ENCODE data around the gene PPTC7.
A peak's percentile ranks its signal among the peaks of the same experiment; 100 is the strongest.
"Not testable (repeated sequence)": the region's sequence is repeated elsewhere in the genome, so short reads cannot be mapped to it uniquely, and the experiment has no call there.

PPTC7 gene, protein sequence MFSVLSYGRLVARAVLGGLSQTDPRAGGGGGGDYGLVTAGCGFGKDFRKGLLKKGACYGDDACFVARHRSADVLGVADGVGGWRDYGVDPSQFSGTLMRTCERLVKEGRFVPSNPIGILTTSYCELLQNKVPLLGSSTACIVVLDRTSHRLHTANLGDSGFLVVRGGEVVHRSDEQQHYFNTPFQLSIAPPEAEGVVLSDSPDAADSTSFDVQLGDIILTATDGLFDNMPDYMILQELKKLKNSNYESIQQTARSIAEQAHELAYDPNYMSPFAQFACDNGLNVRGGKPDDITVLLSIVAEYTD

DNA sequence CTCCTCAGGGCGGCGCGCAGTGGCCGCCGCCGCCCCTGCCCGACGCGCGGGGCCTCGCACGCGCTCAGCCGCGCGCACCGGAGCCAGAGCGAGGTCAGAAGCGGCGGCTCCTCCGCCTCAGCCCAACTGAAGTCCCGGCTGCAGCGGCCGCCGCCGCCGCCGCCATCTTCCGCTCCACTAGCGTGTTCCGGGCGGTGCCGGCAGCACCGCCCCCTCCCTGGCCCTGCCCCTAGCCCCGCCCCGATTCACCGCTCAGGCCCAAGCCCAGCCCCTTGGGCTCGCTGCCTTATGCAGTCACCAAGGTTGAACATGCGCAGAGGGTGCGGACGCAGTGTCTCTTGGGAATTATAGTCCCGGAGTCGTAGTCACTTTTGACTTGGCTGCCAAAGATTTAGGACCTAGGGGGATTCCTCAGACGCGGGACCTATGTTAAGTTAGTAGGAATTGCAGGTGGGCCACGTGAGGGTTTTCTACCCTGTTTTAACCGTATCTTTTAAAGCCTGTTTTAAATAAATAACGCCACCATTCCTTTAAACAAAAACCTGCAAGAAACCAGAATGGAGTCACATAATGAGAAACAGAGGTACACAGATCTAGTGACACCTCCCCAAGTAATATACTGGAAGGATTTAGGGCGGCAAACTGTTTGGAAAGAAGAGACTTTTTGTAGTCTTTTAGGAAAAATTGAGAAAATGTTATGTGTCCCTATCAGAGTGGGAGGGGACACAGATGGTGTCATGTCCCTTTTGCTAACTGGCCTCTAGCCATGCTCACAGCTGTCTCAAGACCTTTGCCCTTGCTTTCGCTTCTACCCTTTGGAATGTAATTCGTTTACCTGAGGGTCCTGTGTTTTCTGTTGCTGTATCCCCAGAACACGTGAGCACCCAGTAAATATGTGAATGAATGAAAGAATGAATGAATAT is at the start of gene PPTC7:
Gene PPTC7, minus strand, starts transcription at position 182 of the 923 bp plus-strand sequence. CDS start 287 bp downstream, outside the sequence.
- peak; percentile 95 for DNase-seq (ENCODE audit: low read depth)

DNA sequence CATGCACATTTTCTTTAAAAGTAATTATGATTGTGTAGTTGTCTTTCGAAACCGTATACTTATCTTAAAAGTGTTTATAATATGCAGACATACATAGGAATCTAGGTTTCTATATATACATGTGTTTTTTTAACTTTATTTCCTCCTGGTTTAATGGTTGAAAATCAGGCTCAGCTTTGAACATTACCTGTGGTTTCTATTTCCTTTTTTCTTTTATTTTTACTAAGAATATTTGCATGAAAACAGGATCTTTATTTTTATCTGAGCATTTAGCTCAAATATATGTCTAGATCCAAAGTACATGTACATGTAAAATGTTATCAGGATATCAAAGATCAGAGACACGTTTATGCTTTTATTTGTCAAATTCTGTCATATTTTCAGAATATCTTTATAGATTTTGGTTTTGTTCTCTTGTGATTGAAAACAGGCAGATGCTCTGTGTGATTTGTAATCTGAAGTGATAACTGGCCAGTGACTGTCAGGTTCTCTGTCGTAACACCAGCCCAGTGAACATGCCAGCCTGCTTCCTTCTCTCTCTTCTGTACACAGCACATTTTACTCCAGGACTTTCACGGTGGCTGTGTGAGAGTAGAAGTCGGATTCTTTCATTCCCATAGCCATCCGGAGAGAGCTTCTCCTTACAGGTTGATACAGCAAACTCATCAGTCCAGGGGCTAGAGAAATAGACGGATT is 44.5 kb upstream of the PPTC7 start:
- no peak for DNase-seq (ENCODE audit: low read depth)

DNA sequence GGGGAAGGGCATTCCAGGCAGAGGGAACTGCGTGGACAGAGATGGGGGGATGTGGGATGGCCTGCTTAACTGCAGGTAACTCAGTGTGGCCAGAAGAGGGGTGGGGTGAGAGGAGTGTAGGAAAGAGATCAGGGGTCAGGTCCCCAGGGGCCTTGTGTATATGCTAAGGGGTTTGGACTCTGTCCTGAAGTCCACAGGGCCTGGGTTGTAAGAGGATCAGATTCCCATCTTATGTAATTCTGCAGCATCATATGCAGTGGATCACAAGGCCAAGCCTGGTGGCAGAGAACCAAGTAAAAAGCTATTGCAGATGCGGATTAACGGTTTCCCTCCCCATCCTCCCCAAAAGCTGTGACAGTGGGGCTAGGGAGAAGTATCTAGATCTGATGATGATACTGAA is 39.5 kb upstream of the PPTC7 start:
- DNase-seq (ENCODE audit: low read depth): no peak

DNA sequence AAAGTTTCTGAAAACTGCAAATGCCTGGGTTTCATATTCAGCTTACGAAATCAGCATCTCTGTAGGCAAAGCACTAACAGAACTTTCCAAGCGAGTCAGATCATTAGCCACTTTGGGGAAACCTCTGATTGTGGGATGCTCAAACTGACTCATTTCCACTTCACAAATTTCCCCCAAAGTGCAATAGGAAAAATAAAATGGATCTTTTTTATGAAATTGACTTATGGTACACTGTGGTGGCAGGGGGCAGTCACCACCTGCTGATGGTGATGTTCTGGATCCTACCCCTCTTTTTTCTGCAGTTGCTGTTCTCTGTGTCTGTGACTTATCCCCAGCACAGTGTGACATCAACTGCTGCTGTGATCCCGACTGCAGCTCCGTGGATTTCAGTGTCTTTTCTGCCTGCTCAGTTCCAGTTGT is 36.4 kb upstream of the PPTC7 start:
- DNase-seq (ENCODE audit: low read depth): no peak

DNA sequence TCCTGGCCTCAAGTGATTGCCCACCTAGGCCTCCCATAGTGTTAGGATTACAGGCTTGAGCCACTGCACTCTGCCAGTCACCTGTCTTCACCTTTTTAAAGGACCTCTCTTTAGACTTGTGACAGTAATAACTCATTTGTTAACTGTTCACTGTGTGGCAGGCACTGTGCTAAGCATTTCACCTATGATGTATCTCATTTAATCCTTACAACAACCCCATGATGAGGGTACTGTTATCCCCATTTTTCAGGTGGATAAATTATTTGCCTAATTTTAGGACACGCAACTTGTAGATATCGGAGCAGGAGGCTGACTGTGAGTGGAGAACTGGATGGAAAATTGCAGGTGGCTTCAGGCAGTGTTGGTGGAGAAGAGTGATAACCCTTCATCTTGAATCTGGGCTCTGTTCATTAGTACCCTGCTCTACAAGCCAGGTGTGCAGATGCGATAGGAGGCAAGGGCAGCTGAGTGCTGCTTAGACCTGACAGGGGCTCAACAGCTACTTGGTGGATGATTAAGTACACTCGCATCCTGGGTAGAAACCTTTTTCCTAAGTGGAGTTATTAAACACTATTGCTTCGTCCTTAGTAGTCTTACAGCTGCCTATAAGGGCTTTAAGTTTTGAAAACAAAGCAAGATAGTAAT is 33.5 kb upstream of the PPTC7 start:
- DNase-seq (ENCODE audit: low read depth): no peak

DNA sequence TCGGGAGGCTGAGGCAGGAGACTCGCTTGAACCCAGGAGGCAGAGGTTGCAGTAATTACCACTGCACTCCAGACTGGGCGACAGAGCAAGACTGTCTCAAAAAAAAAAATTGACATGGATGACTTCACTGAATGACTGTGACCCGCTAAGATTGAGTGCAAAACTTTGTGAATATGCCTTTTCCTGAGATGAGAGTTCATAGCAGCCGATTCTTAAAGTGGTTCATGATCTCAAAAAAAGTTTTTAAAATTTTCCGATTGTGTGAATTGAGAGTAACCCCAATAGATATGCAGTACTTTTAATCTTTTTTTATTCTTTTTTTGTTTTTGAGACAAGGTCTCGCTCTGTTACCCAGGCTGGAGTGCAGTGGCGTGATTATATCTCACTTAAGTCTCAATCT is 32.1 kb upstream of the PPTC7 start:
- DNase-seq (ENCODE audit: low read depth): no peak

DNA sequence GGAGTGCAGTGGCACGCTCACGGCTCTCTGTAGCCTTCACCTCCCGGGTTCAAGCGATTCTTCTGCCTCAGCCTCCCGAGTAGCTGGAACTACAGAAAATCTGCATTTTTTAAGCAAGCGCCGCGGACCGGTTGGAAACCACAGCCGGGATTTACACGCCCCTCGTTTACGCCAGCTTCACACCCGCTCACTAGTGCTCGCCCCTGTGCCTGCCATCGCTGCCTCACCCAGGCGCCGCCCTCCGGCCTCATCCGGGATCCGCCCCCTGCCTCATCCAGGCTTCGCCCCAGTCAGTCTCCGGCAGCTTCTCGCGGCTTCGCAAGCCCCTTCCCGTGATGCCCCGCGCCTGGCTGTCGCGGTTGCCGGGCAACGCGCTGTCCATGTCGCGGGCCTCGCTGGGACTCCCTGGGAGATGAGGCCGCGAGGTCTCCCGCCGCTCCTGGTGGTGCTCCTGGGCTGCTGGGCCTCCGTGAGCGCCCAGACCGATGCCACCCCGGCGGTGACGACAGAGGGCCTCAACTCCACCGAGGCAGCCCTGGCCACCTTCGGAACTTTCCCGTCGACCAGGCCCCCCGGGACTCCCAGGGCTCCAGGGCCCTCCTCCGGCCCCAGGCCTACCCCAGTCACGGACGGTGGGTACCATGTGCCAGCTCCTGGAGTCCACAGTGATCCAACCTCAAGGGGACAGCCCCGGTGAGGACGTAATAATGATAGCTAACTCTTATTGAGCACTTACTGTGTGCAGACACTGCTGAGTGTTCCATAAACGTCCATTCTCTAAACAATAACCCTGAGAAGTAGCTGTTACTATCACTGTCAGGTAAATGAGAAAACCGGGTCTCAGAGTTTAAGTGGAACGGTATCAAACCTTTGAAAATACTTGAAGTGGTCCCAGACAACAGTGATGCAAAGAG is 30.9 kb upstream of the PPTC7 start, which contains the start of gene TCTN1:
Gene TCTN1, plus strand, starts transcription at position 359 of the 914 bp plus-strand sequence. Its CDS starts 54 bp downstream, at position 413.
- DNase-seq (ENCODE audit: low read depth): peak; percentile 92

DNA sequence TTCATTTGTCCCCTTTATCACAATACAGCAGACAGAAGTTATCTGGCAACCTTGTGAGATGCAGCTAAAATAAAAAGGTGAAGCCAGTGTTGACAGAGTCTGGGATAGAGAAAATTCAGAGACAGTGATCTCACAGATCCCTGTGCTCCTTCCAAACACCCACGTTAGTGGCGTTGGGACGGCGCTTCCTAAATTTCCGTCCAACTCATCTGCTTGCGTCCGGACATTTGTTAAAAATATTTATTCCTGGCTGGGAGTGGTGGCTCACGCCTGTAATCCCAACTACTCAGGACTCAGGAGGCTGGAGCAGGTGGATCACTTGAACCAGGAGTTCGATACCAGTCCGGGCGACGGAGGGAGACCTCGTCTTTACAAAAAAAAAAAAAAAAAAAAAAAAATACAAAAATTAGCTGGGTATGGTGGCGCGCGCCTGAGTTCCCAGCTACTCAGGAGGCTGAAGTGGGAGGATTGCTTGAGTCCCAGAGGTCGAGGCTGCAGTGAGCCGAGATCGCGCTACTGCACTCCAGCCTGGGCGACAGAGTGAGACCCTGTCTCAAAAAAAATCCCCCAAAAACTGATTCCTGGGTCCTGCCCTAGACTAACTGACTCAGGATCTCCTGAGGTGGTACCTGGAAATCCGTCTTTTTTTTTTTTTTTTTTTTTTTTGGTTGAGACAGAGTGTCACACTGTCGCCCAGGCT is 30.1 kb upstream of the PPTC7 start:
- DNase-seq (ENCODE audit: low read depth): no peak

DNA sequence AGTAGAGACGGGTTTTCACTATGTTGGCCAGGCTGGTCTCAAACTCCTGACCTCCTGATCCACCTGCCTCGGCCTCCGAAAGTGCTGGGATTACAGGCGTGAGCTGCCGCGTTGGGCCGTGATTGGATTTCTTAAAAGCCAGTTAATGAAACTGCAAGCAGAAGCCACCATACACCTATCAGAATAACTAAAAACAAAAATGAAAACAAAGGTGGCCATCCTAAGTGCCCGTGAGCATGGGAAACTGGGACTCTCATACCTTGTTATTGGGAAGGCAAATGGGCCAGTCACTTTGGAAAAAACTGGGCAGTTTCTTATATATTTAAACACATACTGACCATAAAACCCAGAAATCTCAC is 23.1 kb upstream of the PPTC7 start:
- DNase-seq (ENCODE audit: low read depth): no peak

DNA sequence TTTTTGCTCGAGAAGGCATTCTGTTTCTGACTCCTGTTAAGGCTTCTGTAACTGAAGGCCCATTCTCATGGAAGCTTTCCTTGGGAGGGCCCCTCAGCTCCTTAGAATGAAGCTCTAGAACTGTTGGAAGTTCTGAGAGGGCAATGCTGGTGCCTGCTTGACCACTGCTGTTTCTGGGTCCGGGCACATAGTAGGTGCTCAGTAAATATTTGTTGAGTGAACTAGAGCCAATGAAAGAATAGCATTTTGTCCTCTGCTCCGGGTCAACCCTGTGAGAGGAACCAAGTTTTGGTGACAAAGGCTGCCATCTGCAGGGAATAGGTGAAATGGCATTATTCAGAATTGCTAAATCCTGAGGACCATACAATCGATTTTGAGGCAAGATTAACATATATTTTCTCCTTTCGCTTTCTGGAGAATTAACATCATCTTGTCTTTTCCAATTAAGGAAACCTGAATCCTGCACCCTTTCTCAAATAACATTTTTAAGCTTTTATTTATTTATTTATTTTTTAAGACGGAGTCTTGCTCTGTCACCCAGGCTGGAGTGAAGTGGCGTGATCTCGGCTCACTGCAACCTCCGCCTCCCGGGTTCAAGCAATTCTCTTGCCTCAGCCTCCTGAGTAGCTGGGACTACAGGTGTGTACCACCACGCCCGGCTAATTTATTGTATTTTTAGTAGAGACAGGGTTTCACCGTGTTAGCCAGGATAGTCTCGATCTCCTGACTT is 19.1 kb upstream of the PPTC7 start:
- peak; percentile 12 for DNase-seq (ENCODE audit: low read depth)

DNA sequence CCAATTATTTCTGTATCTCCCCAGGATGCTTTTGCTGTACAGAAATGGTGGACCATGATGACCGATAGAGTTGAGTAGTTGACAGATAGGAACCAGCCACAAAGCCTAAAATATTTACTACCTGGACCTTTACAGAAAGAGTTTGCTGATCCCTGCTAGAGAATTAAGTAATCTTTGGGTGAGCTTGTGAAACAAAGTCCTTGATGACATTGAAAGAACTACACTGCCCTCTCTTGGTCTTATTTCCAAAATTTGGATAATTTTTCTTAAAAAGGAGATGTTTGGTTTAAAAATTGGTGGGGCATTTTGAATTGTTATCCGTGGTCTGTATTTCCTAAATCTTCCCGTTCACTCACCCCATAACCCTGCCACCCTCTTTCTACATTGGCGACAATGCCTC is 17.1 kb upstream of the PPTC7 start:
- DNase-seq (ENCODE audit: low read depth): no peak

DNA sequence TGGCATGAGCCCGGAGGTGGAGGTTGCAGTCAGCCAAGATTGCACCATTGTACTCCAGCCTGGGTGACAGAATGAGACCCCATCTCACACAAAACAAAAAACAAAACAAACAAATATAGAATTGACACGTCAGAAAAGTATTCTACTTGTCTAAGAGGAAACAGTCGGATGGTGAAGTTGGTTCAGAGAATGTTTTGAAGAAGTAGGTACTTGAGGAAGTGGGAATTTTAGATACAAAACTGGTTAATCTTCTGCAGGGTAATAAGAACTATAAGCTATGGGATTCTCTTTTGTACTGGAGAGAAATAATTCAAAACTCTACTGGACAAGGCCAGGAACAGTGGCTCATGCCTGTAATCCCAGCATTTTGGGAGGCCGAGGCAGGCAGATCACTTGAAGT is 16.2 kb upstream of the PPTC7 start:
- no peak for DNase-seq (ENCODE audit: low read depth)

DNA sequence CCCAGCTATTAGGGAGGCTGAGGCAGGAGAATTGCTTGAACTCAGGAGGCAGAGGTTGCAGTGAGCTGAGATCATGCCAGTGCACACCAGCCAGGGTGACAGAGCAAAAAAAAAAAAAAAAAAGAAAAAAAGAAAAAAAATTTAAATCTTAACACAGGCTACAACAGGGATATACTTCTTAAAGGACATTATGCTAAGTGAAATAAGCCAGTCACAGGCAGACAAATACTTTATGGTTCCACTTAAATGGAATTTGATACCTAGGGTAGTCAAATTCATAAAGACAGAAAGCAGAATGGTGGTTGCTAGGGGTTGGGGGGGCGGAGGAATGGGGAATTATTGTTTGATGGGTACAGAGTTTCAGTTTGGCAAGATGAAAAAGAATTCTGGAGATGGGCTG is 14.8 kb upstream of the PPTC7 start:
- DNase-seq (ENCODE audit: low read depth): no peak

DNA sequence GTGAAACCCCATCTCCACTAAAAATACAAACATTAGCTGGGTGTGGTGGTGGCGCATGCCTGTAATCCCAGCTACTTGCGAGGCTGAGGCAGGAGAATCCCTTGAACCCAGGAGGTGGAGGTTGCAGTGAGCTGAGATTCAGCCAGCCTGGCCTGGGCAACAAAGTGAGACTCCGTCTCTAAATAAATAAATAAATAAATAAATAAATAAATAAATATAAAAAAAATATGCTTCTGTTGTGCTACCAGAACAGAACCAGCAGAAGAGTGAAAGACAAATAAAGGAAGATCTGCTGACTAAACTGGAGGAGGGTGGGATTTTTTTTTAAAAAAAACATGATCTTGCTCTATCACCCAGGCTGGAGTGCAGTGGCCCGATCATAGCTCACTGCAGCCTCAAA is 9.8 kb upstream of the PPTC7 start:
- not testable (repeated sequence) for DNase-seq (ENCODE audit: low read depth)

DNA sequence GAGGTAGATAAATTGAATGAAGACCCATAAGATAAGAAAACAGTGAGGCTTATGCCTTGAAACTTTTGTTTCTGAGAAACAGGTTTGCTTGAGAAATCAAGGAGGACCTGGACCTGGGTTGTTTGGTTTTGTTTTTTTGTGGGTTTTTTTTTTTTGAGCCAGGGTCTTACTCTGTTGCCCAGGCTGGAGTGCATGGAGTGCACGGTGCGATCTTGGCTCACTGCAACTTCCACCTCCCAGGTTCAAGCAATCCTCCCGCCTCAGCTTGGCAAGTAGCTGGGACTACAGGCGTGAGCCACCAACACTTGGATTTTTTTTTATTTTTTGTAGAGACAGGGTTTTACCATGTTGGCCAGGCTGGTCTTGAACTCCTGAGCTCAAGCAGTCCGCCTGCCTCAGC is 9.0 kb upstream of the PPTC7 start:
- DNase-seq (ENCODE audit: low read depth): no peak

DNA sequence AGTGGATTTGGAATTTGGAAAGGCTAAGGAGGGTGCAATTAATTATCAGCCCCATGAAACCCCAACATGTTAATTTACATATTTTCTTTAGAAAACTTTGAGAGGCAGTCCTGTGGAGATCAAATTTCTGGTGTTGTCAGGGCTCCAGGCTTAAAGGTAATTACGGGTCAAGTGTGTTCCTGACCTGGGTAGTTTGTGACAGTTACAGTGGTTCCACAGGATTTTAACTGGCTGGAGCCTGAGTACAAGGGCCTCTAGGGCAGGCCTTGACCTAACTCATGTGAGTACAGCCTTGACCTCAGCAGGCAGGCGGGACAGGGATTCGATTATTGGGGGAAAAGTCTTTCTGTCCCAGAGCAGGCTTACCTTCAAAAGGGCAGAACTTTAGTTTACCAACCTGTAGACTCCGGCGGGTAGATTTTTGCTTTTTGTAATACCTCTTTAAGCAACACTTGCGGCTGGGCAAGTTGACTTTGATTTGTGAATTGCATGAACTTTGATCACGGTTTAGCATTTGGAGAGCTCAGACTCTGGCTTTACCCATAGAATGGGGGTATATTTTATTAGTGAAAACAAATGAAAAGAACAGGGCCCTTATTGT is 8.4 kb upstream of the PPTC7 start:
- DNase-seq (ENCODE audit: low read depth): no peak

DNA sequence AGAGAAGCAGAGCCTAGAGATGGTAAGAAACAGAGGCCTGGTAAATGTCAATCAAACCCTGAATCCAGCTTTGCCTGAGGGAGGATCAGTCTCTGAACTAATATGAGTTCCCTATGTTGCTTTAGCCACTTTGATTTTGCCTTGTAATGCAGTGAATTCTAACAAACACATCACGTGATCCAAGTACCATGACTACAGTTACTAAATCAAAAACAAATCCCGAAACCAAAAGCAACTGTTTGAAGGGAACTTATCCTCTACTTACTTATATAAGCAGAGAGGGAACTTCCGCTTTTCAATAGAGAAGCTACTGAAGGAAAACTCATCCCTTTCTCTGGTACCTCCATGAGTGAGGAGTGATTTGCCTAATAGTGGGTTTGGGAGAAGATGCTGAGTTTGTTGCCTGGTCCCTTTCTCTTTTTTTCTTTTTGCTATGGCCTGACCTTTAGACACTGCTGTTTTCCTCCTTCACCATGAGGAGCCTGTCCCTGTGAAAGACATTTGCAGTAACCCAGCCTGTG is 7.7 kb upstream of the PPTC7 start:
- no peak for DNase-seq (ENCODE audit: low read depth)

DNA sequence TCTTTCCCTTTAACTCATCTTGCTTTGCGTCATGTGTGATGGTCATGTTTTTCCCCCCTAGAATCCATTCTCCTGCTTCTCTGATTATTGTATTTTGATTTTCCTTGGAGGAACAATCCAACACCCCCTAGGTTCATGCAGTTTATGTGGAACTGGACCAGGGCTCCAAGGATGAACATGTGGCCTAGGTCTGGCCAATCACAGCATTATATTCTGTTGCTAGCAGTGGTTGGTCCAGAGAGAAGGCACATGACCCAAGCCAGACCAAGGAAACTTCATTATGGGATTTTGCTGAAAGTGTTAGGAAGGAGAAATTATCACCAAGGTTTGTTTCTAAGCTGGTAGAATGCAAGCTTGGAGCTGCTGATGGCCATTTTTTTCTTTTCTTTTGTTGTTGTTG is 6.9 kb upstream of the PPTC7 start:
- no peak for DNase-seq (ENCODE audit: low read depth)

DNA sequence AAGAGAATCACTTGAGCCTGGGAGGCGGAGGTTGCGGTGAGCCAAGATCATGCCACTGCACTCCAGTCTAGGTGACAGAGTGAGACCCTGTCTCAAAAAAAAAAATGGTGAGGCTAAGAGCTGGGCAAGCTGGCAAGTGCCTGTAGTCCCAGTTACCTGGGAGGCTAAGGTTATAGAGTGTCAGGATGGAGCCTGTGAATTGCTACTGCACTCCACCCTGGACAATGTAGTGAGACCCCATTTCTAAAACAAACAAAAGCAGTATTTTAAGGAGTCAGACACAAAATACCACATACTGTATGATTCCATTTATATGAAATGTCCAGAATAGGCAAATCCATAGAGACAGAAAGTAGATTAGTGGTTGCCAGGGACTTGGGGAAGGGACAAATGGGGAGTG is 4.0 kb upstream of the PPTC7 start:
- DNase-seq (ENCODE audit: low read depth): not testable (repeated sequence)
